CD4-positive, alpha-beta T cell treated with Interferon alpha-2 for 1 hour (primary cell): Measurements from ENCODE around the gene HEATR3.

Experiments
- DNase-seq, 2 donors: peaks; one replicate each; pipeline ENCODE4 v3.0.0-alpha.2; 2020 to 2022

The HEATR3 gene

DNA sequence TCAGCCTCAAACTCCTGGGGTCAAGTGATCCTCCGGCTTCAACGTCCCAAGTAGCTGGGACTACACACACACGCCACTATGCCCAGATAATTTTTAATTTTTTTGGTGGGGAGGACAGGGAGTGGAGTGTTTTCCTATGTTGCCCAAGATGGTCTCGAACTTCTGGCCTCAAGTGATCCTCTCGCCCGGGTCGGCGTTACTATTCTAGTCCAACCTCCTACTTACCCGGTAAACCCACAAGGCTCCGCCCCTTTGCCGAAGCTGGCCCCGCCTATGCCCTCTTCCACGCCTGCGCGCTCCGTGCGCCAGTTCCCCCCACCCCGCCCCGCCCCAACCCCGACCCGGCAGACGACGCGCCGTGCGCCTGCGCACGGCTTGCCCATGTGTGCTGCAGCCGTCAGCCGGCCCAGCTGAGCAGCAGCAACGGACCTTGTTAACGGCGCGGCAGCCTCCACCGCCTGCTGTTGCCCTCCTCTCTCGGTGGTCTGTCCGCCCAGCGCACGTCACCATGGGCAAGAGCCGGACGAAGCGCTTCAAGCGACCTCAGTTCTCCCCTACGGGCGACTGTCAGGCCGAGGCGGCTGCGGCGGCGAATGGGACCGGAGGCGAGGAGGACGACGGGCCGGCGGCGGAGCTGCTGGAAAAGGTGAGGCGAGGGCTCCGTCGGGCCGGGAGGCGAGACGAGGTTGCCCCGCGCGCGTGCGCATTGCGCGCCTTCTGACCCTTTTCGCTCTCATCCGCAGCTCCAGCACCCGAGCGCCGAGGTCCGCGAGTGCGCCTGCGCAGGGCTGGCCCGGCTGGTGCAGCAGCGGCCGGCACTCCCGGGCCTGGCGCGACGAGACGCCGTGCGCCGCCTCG, at the start of gene HEATR3:
HEATR3 (plus strand) TSS at position 347 of the 858 bp plus-strand sequence; CDS start at position 509, 162 bp downstream.
- DNase-seq, result peak; percentile 96 to 98

DNA sequence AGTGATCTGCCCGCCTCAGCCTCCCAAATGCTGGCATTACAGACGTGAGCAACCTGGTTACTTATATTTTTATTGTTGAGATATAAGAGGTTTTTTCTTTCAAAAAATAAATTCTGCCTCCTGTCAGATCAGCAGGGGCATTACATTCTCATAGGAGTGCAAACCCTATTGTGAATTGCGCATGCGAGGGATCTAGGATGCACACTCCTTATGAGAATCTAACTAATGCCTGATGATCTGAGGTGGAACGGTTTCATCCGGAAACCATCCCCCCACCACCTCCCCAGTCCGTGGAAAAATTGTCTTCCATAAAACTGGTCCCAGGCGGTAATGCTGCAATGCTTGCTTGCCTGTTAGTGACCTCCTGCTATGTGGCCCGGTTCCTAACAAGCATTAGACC, 48.2 kb upstream of the HEATR3 start:
- DNase-seq, result no peak

DNA sequence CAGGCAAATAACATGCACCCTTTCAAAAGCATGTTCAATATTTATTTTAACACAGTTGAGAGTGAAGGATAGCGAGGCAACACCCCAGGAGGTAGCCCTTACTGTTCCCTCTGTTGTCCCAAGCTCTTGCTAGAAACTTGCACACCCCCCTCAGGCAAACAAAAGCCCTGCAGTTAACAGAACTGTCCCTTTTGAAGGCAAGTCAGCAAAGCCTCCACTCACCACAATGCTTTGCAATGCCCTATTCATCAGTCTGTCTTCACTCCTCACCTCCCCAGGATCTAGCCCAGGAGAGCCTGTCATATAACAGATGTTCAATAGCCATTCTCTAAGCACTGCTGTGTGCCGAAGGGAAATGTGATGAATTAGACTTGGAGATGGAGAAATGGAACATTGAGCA, 44.2 kb upstream of the HEATR3 start:
- no peak for DNase-seq

DNA sequence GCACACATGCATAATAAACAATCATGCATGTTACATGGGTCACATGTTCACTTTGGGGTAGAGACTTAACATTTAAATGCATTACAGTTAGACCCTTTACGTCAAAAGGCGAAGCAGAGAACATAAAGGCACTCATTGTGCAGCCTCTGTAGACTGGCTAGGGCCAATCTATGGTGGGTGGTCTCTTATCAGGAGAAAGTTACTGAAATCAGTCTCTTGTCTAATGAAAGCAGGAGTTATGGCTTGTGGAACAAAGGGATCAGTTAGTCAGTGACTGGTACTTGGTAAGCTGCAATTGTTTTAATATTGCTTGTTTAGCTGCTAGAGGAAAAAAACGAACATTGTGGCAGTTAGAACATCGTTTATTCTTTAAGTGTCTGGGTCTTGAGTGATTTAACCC, 42.1 kb upstream of the HEATR3 start:
- DNase-seq, result no peak

GRCh38 chr16:50024207-50024606, 41.6 kb upstream of the HEATR3 start:
- DNase-seq, result no peak

GRCh38 chr16:50024684-50025536, 40.9 kb upstream of the HEATR3 start, which contains the start of gene CNEP1R1:
Gene CNEP1R1, plus strand, starts transcription at chr16:50025225. Its CDS starts 91 bp downstream, at chr16:50025316.
- peak; percentile 94 to 98 for DNase-seq

DNA sequence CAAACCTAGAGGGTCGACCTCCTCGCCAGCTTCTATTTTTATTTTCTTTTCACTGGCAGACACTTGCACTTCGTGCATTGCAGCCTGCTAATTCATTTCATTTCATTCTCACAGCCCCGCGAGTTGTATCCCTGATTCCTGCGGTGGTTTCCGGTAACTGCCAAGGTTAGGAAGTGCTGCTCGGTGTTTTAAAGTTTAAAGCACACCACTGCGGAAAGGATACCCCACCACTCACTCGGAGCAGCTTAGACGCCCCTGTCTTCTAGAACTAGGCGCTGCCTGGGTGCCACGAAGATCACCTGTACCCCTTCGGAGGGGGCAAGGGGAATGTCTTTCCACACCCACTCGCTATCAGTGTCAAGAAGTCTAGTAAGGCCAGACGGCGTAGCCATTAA, 40.2 kb upstream of the HEATR3 start:
- DNase-seq, result peak in 1 of 2 donors; percentile 38

DNA sequence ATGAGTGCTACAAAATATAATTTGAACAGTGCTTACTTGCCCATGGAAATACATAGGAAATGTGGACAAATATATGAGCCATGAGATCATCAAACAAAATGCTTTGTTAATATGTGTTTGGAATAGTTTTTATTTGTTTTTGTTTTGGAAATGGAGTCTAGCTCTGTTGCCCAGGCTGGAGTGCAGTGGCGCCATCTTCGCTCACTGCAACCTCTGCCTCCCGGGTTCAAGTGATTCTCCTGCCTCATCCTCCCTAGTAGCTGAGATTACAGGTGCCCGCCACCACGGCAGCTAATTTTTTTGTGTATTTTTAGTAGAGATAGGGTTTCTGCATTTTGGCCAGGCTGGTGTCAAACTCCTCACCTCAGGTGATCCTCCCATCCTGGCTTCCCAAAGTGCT, 37.9 kb upstream of the HEATR3 start:
- no peak for DNase-seq

GRCh38 chr16:50035468-50035992, 30.2 kb upstream of the HEATR3 start:
- no peak for DNase-seq

- no peak for DNase-seq
These were observed 29.3 kb upstream of the HEATR3 start for GRCh38 chr16:50036426-50036825.

- no peak for DNase-seq
These were observed 28.0 kb upstream of the HEATR3 start for GRCh38 chr16:50037662-50038220.

- no peak for DNase-seq
These were observed 27.5 kb upstream of the HEATR3 start for GRCh38 chr16:50038286-50038685.

- peak; percentile 22 to 61 for DNase-seq
These were observed 26.8 kb upstream of the HEATR3 start for GRCh38 chr16:50038756-50039529.

DNA sequence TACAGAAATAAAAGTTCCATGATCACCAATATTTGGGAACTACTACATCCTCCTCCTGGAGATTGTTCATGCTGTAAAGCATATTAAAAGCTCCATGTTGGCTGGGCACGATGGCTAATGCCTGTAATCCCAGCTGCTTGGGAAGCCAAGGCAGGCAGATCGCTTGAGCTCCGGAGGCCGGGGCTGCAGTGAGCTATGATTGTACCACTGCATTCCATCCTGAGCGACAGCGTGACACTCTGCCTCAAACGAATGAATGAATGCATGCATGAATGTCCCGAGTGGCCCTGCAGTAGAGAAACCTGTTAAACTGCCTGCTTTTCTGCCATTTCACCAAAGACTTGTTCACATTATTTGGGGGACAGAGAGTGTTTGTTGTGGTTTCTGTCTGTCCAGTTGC, 25.8 kb upstream of the HEATR3 start:
- DNase-seq, result no peak

GRCh38 chr16:50040710-50041109, 25.1 kb upstream of the HEATR3 start:
- DNase-seq, result no peak

GRCh38 chr16:50043358-50043757, 22.4 kb upstream of the HEATR3 start:
- DNase-seq, result no peak

- DNase-seq, result no peak
These were observed 20.4 kb upstream of the HEATR3 start for GRCh38 chr16:50045412-50045811.

DNA sequence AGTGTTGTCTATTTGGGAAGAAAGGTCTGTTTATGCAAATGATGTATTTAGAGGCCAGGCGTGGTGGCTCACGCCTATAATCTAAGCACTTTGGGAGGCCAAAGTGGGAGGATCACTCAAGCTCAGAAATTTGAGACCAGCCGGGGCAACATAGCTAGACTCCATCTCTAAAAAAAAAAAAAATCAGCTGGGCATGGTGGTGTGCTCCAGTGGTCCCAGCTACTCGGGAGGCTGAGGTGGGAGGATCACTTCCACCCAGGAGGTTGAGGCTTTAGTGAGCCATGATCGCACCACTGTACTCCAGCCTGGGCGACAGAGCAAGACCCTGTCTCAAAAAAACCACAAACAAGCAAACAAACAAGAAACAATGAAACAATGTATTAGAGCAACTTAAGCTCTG, 18.9 kb upstream of the HEATR3 start:
- DNase-seq, result no peak

GRCh38 chr16:50047864-50048263, 17.9 kb upstream of the HEATR3 start:
- no peak for DNase-seq

DNA sequence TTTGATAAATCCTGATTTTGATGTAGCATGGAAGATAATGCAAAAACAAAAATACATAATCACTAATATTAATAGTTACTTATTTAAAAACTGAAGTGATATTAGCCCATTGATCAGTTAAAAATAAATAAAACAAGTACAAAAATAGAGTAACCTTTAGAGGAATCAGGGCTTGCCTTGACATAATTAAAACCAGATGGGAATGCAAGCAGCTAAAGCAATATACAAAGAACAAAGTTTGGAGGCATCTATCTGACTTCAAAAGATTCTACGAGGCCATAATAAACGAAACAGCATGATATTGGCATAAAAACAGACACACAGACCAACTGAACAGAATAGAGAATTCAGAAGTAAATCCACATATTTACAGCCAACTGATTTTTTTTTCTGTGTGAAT, 15.0 kb upstream of the HEATR3 start:
- DNase-seq, result no peak

- DNase-seq, result no peak
These were observed 9.5 kb upstream of the HEATR3 start for GRCh38 chr16:50056226-50056625.

DNA sequence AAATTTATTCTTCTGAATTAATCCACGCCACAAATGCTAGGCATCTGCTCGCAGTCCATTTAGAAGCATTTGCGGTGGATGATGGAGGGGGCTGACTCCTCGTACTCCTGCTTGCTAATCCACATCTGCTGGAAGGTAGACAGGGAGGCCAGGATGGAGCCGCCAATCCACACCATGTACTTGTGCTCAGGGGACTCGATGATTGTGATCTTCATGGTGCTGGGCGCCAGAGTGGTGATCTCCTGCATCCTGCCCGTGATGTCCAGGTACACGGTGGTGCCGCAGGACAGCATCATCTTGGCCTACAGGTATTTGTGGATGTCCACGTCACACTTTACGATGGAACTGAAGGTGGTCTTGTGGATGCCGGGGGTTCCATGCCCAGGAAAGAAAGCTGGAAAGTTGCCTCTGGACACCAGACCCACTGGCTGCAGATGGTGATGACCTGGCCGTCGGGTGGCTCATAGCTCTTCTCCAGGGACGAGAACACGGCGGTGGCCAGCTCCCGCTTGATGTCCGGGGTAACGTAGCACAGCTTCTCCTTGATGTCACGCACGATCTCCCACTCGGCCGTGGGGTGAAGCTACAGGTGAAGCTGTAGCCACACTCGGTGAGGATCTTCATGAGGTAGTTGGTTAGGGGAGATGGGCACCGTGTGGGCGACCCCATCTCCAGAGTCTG, 7.5 kb upstream of the HEATR3 start:
- no peak for DNase-seq
